ENCODE measurements around the gene EPSTI1.

The EPSTI1 gene

GRCh38 chr13:42852136-42852535 is 139.9 kb downstream of the EPSTI1 start:
- DNase-seq (ENCODE audit: low read depth in 2 of 3, low spot score in 2 of 3): no peak

GRCh38 chr13:42849200-42849599 is 142.8 kb downstream of the EPSTI1 start:
- no peak for DNase-seq (ENCODE audit: low read depth in 2 of 3, low spot score in 2 of 3)

- no peak for DNase-seq (ENCODE audit: low read depth in 2 of 3, low spot score in 2 of 3)
These were observed 144.0 kb downstream of the EPSTI1 start for GRCh38 chr13:42847891-42848663.

- DNase-seq (ENCODE audit: low read depth in 2 of 3, low spot score in 2 of 3): no peak
These were observed 154.9 kb downstream of the EPSTI1 start for GRCh38 chr13:42836930-42837690.

Data from activated CD8-positive, alpha-beta memory T cell treated with anti-CD3 and anti-CD28 coated beads for 48 hours (primary cell).